NCI-H2171 treated with DMSO at 0.1 percent for 48 hours (cell line): ENCODE measurements around the gene CADM2.
A peak's percentile ranks its signal among the peaks of the same experiment; 100 is the strongest.

Experiments used
- DNase-seq: peaks from one replicate; lab custom pipeline; 2025; lab: John Stamatoyannopoulos, UW

Gene CADM2

DNA sequence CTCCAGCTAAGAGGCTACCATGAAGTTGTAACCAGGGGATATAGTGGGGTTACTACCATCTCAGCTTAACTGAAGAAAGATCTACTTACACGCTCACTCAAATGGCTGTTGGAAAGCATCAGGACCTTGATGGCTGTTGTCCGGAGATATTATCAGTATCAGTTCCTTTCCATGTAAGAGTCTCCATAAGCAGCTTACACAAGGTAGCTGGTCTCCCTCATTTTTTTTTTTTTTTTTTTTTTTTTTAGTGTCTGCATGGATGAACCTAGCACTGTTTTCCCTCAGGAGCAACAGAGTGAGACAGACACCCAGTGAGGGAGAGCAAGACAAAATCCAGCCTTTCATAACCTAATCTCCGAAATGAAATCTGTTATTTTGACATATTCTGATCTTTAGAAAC is 230.9 kb downstream of the CADM2 start:
- no peak for DNase-seq

DNA sequence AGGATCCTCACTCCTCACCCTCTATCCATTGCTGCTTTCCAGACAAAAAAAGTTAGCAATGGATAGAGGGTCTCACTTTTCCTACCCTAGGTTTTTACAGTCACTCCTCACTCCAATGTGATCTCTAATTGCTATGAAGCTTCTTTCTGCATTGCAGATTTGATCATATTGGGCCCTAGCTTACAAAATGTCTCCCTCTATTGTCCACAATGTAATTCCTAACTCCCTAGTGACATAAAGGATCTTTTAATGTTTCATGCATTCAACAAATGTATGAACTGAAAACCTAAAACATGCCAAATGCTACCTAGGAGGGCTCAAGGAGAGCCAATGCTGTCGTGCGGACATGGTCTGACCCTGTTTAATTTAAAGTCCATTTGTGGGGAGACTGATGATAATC is 234.8 kb downstream of the CADM2 start:
- DNase-seq = no peak

DNA sequence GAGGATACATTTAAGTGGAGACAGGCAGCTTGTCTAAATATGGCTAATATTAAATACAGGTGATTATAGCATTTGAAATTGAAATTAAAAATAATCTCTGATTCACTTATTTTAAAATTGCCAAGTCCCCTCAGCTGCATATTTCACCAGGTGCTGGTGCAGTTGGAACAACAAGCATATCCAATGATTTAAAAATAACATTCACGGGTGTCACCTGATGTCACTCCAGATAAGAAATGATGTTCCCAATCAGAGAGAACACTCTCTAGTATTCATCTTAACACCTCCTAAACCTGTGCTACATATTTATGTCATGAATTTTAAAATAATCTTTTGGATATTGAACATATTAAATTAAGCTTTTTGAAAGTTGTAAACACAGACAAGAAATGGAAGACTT is 249.9 kb downstream of the CADM2 start:
- DNase-seq = no peak

DNA sequence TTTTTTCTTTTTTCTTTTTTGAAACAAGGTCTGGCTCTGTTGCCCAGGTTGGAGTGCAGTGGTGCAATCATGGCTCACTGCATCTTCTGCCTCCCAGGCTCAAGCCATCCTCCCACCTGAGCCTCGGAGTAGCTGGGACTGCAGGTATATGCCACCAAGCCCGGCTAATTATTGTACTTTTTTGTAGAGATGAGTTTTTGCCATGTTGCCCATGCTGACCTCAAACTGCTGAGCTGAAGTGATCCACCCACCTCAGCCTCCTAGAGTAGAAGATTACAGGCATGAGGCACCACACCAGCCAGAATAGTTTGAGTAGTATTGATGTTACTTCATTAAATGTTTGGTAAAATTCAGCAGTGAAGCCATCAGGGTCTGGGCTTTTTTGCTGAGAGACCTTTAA is 251.8 kb downstream of the CADM2 start:
- no peak for DNase-seq

DNA sequence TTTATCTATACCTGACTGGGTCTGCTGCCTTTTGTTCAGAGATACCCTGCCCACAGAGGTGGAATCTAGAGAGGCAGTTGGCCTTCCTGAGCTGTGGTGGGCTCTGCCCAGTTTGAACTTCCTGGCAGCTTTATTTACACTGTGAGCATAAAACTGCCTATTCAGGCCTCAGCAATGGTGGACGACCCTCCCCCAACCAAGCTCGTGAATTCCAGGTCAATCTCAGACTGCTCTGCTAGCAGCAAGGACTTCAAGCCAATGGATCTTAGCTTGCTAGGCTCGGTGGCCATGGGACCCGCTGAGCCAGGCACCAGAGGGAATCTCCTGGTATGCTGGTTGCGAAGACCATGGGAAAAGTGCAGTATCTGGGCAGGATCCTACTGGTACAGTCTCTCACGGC is 270.2 kb downstream of the CADM2 start:
- DNase-seq = no peak

DNA sequence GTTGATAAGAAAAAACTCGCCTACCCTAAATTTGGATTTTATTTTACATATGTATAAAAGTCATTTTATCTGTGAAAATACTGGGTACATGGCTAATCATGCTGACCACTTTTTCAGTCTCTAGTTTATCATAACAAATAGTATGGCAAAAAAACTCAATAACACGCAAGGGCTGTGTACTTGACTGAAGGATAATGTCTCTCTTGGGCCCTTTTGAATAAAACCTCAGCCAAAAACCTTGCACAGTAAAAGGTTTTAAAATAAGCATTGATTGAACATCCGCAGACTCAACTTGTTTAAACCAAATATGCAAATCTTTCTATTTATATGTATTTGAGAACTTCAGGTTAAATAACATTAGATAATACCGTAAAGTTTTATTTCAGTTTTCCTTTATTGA is 285.3 kb downstream of the CADM2 start:
- DNase-seq = no peak

DNA sequence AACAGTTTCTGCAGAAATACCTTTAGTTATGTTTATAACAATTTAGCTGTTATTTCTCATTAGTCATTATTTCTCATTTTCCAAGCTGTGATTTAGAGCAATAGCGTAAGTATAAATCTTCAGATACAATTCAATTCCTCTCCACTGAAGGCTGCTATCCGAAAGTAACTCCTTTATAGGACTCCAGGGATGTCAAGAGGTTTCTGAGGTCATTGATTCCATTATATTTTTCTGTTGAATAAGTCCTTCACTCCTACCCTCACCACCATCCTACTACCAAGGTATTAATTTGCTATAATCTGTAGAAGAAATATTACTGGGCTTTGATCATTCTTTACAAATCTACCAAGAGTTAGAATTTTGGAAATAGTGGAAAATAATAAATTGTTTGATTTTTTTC is 285.7 kb downstream of the CADM2 start:
- DNase-seq = no peak

DNA sequence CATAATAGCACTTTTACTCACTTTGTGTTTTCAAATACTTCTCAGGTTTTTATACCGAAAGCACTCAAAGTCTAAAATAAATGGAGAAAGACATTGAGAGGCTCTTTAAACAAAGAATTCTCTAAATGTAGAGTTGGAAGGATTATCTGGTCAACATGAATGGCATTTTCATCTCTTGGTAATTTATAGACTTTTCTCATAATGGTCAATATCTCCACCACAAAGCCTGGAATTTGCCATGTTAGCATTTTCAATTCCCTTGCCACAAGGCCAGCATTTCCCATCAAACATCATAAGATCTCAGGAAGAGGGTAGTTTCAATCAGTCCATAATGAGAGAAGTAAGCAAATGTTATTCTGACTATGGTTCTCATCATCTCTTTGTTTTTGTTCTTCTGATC is 293.0 kb downstream of the CADM2 start:
- no peak for DNase-seq

DNA sequence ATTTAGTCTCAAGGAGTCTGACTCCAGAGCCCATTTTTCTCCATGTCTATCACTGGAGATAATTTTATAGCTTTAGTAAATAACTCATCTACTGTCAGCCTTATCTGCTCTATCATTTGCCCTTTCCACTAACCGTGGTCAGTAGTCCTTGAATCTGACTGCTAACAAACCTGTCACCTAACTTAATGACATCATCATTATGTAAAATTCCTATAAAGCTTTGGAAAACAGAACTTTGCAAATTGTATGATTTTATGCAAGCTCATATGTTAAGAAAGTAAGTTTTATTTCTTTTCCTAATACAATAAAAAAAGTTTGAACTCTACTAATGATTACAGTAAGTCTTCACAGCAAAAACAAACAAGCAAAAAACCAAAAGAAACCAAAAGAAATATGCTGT is 293.9 kb downstream of the CADM2 start:
- no peak for DNase-seq

DNA sequence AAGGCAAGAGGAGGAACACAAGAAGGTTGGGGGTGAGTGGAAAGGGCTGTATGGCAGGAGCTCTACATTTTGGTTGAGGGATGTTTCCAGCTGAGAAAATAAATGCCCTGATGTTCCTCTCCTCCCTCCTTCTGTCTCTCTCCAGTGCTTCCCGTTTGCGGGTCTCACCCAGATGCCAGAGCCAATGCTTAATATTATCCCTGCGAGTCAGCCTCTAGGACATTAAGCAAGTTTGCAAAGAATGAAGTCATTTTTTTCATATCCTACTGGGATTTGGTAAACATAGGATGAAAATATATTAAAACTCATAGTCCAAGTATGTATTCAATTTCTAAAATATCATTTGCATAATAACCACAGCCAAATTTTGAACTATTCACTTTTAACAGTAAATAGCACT is 295.9 kb downstream of the CADM2 start:
- no peak for DNase-seq

DNA sequence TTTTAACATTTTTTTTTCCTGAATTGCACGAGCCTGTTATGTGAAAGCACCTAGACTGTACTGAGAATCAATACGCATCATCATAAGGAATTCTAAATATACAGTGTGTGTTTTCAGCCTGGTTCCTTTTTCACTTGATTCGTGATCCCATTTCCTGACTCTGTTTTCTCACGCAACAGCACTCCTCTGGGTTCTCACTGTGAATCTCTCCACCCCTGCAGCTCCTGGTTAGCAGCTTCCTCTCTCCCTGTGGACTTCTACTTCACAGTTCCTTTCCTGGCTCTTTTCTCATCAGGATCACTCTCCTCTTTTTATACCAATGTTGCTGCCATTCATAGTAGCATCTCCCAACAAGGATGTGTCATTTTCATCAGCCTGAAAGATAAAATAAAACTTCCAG is 297.2 kb downstream of the CADM2 start:
- DNase-seq = no peak

DNA sequence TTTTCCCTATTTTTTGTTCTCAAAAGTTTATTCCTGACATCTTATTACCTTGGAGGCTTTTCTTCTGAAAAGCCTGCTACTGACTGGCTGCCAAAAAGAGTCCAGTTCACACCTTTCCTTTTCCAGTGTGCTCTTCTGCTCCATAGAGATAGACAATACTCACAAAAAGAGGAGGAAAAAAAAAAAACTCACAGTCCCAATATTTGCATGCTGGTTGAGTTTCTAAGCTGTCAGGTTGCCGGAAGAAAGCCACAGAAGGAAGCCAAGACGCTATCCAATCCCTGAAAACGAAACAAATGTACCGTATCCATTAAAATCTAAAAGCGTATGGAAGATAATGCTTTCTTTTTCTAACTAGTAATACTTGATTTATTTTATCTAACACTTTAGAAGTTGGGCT is 299.5 kb downstream of the CADM2 start:
- no peak for DNase-seq

DNA sequence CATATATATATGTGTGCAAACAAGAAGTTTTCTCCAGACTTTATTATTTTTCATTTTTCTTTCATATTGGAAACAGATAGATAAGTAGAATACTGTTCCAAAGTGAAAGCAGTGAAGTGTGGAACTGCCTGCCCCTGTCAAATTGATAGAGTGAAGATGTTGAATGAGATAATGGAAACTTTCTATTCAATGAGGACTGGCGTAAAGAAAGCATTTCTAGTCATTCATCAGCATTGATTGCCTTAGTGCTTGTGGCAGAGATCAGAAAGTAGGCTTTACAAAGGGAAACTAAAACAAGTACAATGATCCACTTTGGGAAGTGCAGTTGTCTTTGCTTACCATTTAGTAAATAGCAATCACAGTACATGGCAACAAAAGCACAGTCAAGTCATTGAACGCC is 300.0 kb downstream of the CADM2 start:
- no peak for DNase-seq

DNA sequence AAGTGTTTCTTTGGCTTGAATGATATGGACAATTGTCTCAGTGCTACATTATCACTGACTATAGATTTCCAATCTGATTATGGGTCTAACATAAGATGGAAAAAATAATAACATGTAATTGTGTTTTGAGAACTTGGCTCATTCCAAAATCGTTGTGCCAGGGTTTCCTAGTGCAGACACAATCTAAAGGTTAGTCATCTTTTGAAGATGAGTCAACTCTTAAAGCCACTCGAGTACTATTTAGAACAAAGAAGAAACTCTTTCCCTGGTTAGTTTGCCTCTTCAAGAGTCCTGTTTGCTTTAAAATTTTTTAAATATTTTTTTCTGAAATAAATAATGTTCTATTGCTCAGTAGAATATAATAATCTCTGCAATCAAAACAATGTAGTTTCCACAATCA is 301.0 kb downstream of the CADM2 start:
- DNase-seq = no peak

DNA sequence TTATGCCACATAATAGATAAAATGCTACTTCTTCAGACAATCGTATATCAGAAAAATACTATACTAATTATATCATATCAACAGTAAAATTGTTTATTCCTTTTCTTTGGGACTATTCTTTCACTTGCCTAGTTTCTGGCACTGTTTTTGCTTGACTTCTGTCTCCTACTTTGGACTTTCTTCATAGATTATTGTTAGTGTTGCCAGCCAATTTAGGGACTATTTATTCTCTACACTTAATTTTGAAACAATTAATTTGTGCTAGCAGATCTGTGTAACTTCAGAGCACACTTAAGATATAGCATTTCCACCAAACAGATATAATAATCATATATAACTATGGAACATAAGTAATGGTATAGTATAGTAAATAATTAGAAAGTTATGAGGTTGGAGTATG is 305.6 kb downstream of the CADM2 start:
- no peak for DNase-seq

DNA sequence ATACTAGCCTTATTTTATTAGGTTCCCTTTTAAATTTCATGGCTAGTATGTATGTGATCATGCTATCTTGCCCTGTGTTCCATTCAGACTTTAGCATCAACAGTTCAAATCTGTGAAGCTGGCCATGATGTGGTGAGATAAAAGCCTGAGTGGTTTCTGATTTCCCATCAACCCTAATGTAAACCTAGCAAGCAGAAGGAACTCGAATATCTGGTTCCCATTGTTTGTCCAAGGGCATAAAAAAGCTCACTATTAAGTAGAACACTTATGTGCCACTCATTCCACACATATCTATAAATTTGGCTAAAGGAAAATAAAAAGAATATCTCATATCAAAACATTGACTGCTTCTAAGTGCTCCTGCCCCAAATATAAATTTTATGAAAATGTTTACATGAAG is 311.7 kb downstream of the CADM2 start:
- DNase-seq = peak; percentile 21

DNA sequence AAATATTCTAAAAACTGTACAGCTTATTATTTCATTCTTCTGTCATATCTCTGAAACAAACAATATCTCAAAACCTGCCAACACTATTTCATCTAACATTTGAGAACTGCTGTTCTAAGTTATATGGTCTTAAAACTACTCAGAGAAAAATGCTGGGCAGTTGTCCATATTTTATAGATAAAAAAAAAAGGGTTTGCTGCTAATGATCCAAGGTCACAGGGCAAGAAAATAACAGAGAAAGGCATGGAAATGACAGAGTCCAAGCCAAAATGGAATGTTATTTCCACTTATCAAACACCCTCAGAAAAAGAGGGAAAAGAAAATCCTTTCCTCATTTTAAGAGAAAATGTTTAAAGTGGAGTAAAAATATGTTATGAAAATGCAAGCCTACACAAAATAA is 313.1 kb downstream of the CADM2 start:
- DNase-seq = no peak

DNA sequence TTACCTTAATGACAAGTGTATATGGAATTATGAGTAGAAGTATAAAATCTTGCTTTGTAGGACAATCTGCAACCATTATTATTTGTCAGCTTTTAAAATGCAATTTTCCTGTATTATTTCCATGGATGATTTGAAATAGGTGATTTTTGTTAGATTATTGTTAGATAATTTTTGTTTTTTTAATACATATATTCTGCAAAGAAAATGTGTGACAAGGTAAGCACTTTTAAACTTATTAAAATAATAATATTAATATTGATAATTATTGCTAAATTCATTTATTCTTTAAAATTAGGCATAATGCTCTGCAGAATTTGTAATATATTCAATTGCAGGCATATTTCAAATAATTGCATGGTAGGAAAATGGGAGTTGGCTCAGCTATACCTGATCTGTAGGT is 329.5 kb downstream of the CADM2 start:
- no peak for DNase-seq

DNA sequence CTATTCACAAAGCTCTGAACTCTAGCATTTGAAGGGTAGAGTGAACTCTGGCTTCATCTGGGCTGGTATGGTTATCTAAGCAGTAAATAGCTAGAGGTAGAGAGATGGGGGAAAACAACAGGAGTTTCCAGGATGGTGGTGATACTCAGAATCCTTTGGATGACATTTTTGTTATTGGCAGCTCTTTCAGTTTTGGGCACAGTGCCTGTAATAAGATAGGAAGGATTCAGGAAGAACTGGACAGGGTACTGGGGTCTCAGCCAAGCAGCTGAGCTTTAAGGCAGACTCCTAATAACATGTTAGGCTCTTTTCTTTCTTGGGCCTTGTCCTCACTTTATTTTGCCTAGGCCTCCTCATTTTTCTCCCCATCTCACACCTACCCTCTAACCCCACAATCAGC is 338.5 kb downstream of the CADM2 start:
- DNase-seq = no peak

DNA sequence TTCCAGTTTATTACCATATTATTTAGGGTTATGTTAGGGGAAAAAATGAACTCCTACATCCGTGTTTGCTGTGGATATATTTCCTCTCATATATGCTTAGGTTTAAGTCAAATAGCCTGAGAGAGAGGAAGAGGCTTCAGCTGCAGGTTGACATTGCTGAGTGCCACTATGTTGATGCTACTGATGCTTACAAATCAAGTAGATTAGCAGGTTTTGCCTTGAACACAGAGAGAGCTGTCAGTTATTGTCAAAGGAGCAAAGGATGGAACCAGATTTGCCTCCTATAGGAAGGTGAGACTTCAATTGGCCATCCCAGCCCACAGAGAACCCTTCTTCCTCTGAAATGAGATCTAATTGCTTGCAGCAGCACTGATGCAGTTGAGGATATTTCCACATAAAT is 339.2 kb downstream of the CADM2 start:
- DNase-seq = no peak

DNA sequence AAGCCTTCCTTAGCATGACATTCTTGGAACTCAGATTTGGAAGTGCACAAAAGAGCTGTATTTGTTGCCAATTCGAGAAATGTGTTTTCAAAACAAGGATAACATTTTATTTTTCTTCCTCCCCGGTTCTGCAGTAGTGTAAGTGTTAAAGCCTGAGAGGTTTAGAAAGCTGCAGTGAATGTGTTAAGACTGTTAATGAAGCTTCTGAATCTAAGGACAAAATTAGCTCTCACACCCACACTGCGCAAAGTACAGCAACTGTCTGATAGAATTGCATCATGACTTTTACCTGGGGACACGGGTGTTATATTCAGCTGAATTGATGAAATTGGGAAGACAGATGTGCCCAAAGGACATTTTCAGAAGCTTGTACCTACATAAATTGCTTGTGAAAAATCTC is 344.4 kb downstream of the CADM2 start:
- DNase-seq = no peak

DNA sequence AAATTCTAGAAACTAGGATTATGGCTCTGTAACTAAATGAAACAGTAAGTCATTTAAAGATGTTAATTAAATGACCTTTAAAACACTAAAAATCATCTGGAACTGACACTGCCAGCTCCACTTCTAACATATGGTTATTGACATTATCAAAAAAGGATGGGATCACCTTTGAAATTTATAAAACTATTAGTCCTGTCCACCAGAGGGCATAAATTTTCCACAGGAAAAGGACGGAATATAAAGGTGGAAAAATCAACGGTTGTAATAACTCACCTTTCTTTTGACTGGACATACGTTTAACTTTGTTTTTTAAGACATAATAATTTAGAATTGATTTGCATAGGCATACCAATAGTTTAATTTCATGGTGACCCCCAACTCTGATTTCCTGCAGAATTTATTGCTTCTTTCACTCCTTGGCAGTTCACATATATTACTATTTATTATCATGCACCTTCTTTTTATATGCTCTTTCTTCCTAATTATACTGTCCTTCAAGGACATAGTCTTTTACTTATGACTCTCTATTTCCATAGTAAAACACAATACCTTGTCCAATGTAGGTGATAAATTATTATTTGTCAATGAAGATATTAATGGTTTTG is 345.7 kb downstream of the CADM2 start:
- no peak for DNase-seq

DNA sequence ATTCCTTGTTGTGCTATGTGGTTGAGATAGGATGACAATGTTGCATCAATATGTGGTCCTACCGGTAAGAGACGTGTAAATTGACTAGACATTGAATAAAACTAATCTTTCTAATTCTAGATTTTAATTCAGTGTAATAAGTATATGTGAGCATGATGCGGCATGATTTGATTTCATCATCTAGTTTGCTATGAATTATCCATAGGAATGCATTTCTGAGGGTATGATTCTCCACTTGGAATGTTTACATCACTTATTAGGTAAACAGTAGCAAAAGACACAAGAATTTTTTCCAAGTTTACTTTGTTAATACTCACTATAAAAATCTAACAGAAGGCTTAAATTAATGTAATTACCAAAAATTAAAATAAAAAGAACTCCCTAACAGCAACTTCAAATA is 353.5 kb downstream of the CADM2 start:
- DNase-seq = no peak

DNA sequence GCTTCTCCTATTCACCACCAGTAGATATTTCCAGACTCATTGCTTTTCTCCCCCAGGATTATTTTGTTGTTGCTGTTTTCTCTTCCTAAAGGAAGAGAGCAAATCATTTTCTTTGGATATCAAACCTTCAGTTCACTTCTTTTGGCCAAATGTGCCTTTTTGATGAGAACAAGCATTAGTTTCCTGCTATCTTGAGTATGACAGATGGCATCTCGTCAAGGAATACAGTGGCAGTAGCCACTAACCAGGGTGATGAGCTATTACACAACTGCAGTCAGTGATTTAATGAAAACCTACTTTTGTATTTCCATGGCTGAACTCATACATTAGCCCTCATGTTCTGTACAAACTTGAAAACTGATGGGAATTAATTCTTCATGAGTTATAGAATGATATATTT is 354.6 kb downstream of the CADM2 start:
- peak; percentile 15 for DNase-seq

DNA sequence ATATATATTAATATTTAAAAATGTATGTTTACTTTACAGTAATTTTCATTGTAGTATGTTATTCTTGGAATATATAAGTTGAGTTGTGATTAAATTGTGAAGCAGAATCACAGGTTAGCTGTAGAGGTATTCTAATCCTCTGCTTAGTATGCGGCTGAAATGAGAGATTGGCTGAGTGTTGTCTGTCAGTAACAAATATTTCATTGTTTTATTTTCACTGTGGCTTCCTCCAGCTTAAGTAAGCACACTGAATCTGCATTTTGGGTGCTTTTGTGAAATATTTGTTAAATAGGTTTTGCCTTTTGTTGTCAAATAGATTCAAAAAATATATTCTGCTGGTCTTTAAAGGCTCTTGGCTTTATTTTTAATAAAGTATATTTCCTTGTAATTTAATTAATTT is 357.5 kb downstream of the CADM2 start:
- no peak for DNase-seq
